PC-3 (cell line): ENCODE data around the gene LTBP1. TPM values are rescaled to one million over a fixed set of nuclear protein-coding genes. Genes with fewer than 3 reads are reported as not detected.

Experiments
- ATAC-seq: fragments of 200-7000 bp; cut with Tn5 transposase; 2 replicates; pipeline ENCODE4 v1.9.1; 2020; ENCODE audit warnings: mild to moderate bottlenecking, moderate library complexity
- BruUV-seq: library from RNA; stranded (reverse); fragments of 400-500 nt; replicated peaks from 2 replicates; lab custom pipeline; 2021; lab: Mats Ljungman, UMichigan
- CTCF ChIA-PET: fragments of 300-600 bp; sonication (Branson Sonifier 250); formaldehyde crosslinking; loops from one replicate; lab custom pipeline; 2022; ENCODE audit warnings: antibody characterized with exemption; lab: Charles Lee
- POLR2A ChIA-PET: fragments of 300-600 bp; sonication (Branson Sonifier 250); formaldehyde crosslinking; loops from one replicate; lab custom pipeline; 2022; ENCODE audit warnings: antibody characterized with exemption; ENCODE audit not compliant: unreplicated experiment; lab: Charles Lee
- DNase-seq: peaks from one replicate; pipeline ENCODE4 v3.0.0-alpha.2; 2015
- H2AFZ ChIP-seq: fragments of 300-600 bp; sonication (generic); 2 replicates; pipeline ENCODE4 v1.6.0; 2016; ENCODE audit warnings: antibody characterized with exemption, low read length
- H3F3A ChIP-seq: fragments of 300-600 bp; sonication (generic); one replicate; pipeline ENCODE4 v1.6.0; 2017; ENCODE audit warnings: antibody characterized with exemption, low read length, control low read depth, mild to moderate bottlenecking; ENCODE audit not compliant: unreplicated experiment
- H3K27ac ChIP-seq: fragments of 300-600 bp; sonication (generic); 2 replicates; pipeline ENCODE4 v1.5.1; 2016; ENCODE audit warnings: mild to moderate bottlenecking, low read length
- H3K27me3 ChIP-seq: fragments of 300-600 bp; sonication (generic); 2 replicates; pipeline ENCODE4 v1.6.1; 2016; ENCODE audit warnings: low read length, mixed read lengths
- H3K36me3 ChIP-seq: fragments of 300-600 bp; sonication (generic); 2 replicates; pipeline ENCODE4 v1.6.1; 2016; ENCODE audit warnings: low read depth, mixed run types, low read length, mixed read lengths
- H3K4me1 ChIP-seq: fragments of 300-600 bp; sonication (generic); 2 replicates; pipeline ENCODE4 v1.5.1; 2016; ENCODE audit warnings: low read length; ENCODE audit not compliant: insufficient read depth
- H3K4me2 ChIP-seq: fragments of 300-600 bp; sonication (generic); 2 replicates; pipeline ENCODE4 v1.6.0; 2016; ENCODE audit warnings: low read length
- H3K4me3 ChIP-seq: fragments of 300-600 bp; sonication (generic); 2 replicates; pipeline ENCODE4 v1.5.1; 2016; ENCODE audit warnings: mild to moderate bottlenecking, low read length, mixed read lengths
- H3K79me2 ChIP-seq: fragments of 300-600 bp; sonication (generic); 2 replicates; pipeline ENCODE4 v1.6.1; 2017; ENCODE audit warnings: low read length, mixed read lengths
- H3K9ac ChIP-seq: fragments of 300-600 bp; sonication (generic); 2 replicates; pipeline ENCODE4 v1.6.0; 2016; ENCODE audit warnings: mild to moderate bottlenecking, low read length
- H3K9me2 ChIP-seq: fragments of 300-600 bp; sonication (generic); replicated peaks from 2 replicates; pipeline ENCODE4 v1.6.1; 2016; ENCODE audit warnings: mixed run types, low read length, mixed read lengths
- H3K9me3 ChIP-seq: fragments of 300-600 bp; sonication (generic); 2 replicates; pipeline ENCODE4 v1.6.1; 2016; ENCODE audit warnings: low read length, mixed read lengths
- H4K20me1 ChIP-seq: fragments of 300-600 bp; sonication (generic); 2 replicates; pipeline ENCODE4 v1.6.1; 2016; ENCODE audit warnings: low read length, mixed read lengths
- EZH2 ChIP-seq: fragments of 300-600 bp; sonication (generic); IDR thresholded peaks from one replicate; pipeline ENCODE4 v1.6.1; 2017; ENCODE audit warnings: antibody characterized with exemption, mild to moderate bottlenecking, low read length; ENCODE audit not compliant: unreplicated experiment
- EZH2phosphoT487 ChIP-seq: fragments of 300-600 bp; sonication (generic); IDR thresholded peaks from 2 replicates; pipeline ENCODE4 v1.6.1; 2018; ENCODE audit warnings: mild to moderate bottlenecking, antibody characterized with exemption, low read length, borderline replicate concordance
- intact Hi-C: fragments of 100-400 bp; cut with micrococcal nuclease; formaldehyde crosslinking; loops from 2 replicates; pipeline ENCODE4 v1.9.0; 2023
- total RNA-seq: library from RNA; depleted of rRNA; stranded (reverse); fragments of >200 nt; gene quantifications from 2 replicates; pipeline ENCODE4 v1.2.3, GENCODE V29; 2014
- TF ChIP-seq, protein P1 (sequence below): fragments of 300-600 bp; sonication (generic); conservative IDR thresholded peaks from 2 replicates; pipeline ENCODE4 v1.5.1; 2017; ENCODE audit warnings: antibody characterized with exemption, low read depth, mild to moderate bottlenecking, low read length

Gene LTBP1
- total RNA-seq, 1 experiment from 2014 or later, result 45.9 TPM

DNA sequence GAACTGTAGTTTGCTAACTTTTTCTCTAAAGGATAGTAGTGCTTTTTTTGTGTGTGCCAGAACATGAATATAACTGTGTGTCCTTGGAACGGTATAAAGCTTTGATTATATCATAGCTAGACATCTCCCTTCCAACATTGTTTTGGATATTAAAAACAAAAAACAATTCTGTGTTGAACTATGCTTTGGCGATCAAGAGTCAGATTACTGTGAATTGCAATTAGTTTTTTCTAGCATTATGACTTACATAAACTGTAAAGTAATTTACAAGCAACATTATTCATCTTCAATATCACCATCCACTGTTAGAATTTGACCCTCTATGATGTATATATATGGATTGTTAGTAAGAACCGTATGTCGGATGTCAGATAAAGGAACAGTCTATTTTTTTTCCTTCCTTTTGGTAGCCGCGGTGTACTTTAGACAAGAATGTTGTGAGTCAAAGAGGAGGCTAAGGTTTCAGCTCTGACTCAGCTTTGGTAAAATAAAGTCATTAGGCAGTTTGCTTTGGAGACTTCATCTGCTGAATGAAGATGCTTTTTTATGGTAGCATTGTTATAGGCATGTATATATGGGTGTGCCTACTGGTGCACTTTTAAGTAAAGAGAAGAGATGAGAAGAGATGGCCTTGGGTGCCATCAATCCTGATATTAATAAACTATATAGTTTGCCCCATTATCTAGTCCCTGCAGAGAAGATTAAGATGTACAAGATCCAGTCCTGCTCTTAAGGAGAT lies 76.4 kb downstream of the LTBP1 start:
- Histone ChIP-seq H2AFZ (0 out of 2 replicates have a peak overlapping the region, but pooled peaks have one; percentile 8), H3K27ac (peak overlapping the region; percentile 62), H3K4me1 (peaks cover 35% of the 10 kb centered on the region), H3F3A (peaks cover 15% of the 10 kb centered on the region), H3K9ac (no peak overlapping the region), H3K9me2 (no peaks in the 10 kb centered on the region), H3K27me3 (no peaks in the 10 kb centered on the region), H4K20me1 (no peaks in the 10 kb centered on the region), H3K36me3 (no peaks in the 10 kb centered on the region), H3K4me2 (peak overlapping the region; percentile 35), H3K79me2 (no peaks in the 10 kb centered on the region), H3K9me3 (no peaks in the 10 kb centered on the region), H3K4me3 (0 out of 2 replicates have a peak overlapping the region, but pooled peaks have one; percentile 13)
- DNase-seq (peak; percentile 96), ATAC-seq (peak; percentile 96)
- intact Hi-C loops, result loop anchor here (1.0 to 2.0 kb wide), 2 partner anchors 8 to 76 kb away; partner anchors contain the start of gene LTBP1
- TF ChIP-seq, protein P1, sequence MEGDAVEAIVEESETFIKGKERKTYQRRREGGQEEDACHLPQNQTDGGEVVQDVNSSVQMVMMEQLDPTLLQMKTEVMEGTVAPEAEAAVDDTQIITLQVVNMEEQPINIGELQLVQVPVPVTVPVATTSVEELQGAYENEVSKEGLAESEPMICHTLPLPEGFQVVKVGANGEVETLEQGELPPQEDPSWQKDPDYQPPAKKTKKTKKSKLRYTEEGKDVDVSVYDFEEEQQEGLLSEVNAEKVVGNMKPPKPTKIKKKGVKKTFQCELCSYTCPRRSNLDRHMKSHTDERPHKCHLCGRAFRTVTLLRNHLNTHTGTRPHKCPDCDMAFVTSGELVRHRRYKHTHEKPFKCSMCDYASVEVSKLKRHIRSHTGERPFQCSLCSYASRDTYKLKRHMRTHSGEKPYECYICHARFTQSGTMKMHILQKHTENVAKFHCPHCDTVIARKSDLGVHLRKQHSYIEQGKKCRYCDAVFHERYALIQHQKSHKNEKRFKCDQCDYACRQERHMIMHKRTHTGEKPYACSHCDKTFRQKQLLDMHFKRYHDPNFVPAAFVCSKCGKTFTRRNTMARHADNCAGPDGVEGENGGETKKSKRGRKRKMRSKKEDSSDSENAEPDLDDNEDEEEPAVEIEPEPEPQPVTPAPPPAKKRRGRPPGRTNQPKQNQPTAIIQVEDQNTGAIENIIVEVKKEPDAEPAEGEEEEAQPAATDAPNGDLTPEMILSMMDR, result no peak
- TF ChIP-seq EZH2 (no peak), EZH2phosphoT487 (no peak)
- BruUV-seq, result no TSS peak
- CTCF ChIA-PET, result interaction anchor here (0.8 to 1.4 kb wide), 3 partner anchors 10 to 373 kb away, joined by 3 to 5 read pairs (median 3); no protein-coding TSS in a partner anchor
- POLR2A ChIA-PET, result interaction anchor here (0.5 to 0.7 kb wide), 3 partner anchors 45 to 983 kb away, joined by 3 to 5 read pairs (median 4); partner anchors contain the start of gene DPY30

DNA sequence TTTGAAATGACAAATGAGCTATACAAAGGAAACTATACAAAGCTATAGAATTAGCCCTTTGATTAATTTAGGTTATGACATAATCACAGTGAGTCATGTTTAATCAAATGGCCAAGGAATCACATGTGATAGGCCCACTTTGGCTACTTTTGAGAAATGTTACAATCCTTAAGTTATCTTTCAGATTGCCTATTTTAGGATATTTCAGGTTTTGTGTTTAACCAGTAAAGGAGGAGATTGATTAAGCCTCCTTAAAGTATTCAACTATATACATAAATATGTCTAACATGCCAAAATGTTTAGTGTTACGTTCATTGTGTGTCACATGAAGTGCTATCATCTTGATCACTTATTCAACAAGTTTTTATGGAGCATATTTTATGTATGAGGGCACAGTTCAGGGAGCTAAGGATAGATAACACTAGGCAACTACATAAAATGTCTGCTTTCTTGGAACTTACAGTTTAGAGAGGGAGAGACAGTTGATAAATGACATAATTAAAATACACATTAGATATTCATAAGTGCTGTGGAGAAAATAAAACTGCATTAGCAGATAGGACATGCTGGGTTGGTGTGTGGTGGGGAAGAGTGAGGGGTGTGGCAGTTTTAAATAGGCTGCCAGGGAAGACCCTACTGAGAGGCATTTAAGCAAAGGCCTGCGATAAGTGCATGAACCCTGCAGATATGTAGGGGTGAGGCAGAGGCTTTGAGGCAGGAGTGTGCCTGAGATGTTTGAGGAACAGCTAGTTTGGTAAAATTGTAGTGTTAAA lies 77.2 kb downstream of the LTBP1 start:
- POLR2A ChIA-PET, result interaction anchor here (0.5 to 0.7 kb wide), 2 partner anchors 44 to 984 kb away, joined by 4 to 5 read pairs; partner anchors contain the start of gene DPY30
- TF ChIP-seq, protein P1, result no peak
- TF ChIP-seq EZH2 (no peak), EZH2phosphoT487 (no peak)
- H3K9me2 ChIP-seq, result no peaks in the 10 kb centered on the region
- peaks cover 15% of the 10 kb centered on the region for H3F3A ChIP-seq
- no peak overlapping the region for H3K4me3 ChIP-seq
- H4K20me1 ChIP-seq, result no peaks in the 10 kb centered on the region
- H3K9me3 ChIP-seq, result no peaks in the 10 kb centered on the region
- H3K4me1 ChIP-seq, result peaks cover 35% of the 10 kb centered on the region
- no peak overlapping the region for H2AFZ ChIP-seq
- no peaks in the 10 kb centered on the region for H3K79me2 ChIP-seq
- CTCF ChIA-PET, result interaction anchor here (0.8 to 1.4 kb wide), 2 partner anchors 9 to 372 kb away, joined by 3 read pairs; no protein-coding TSS in a partner anchor
- no peak overlapping the region for H3K9ac ChIP-seq
- H3K4me2 ChIP-seq, result peak overlapping the region; percentile 35
- BruUV-seq, result no TSS peak
- no peaks in the 10 kb centered on the region for H3K36me3 ChIP-seq
- DNase-seq, result no peak
- peak overlapping the region; percentile 62 for H3K27ac ChIP-seq
- intact Hi-C loops, result loop anchor here (1.0 to 2.0 kb wide), 2 partner anchors 9 to 77 kb away; partner anchors contain the start of gene LTBP1
- peak; percentile 4; the same call in 1 of the 2 replicates for ATAC-seq
- H3K27me3 ChIP-seq, result no peaks in the 10 kb centered on the region
